Measurements from ENCODE around the gene UNC5B. TPM values are rescaled to one million over a fixed set of nuclear protein-coding genes. Genes with fewer than 3 reads are reported as not detected.

The UNC5B gene
- total RNA-seq, 1 experiment from 2014 or later: 80.5 TPM

DNA sequence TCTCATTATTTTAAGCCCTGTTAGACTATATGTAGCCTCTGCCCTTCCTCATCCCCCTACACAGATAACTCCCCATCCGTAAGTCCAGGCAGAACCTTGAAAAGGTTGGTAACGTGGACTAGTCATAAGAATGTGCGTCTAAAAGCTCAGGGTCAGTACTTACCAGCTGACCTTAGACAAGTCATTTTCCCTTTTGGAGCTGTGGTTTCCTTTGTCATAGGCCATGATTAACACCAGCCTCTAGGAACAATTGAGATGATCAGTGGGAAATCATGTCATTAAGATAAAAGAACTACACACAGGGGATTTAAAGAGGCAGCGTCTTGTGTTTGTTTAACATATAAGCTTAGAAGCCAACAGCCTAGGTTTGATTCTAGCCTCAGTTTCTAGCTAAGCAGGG is 6.9 kb upstream of the UNC5B start:
- Mint-ChIP-seq H3K36me3 (ENCODE audit: insufficient read depth, unreplicated experiment) (no peaks in the 10 kb centered on the region), H3K27ac (ENCODE audit: low read depth, unreplicated experiment) (no peak overlapping the region), H3K9me3 (ENCODE audit: unreplicated experiment) (no peaks in the 10 kb centered on the region), H3K4me3 (ENCODE audit: unreplicated experiment) (no peak overlapping the region), H3K27me3 (ENCODE audit: insufficient read depth, unreplicated experiment) (peaks cover 11% of the 10 kb centered on the region), H3K4me1 (ENCODE audit: insufficient read depth, unreplicated experiment) (peaks cover 4% of the 10 kb centered on the region)
- CTCF ChIA-PET: interaction anchor here (0.7 to 5.4 kb wide), 9 partner anchors 55 to 325 kb away, joined by 3 to 38 read pairs (median 3); no protein-coding TSS in a partner anchor
- POLR2A ChIA-PET: interaction anchor here (0.5 to 0.6 kb wide), 2 partner anchors 185 to 189 kb away, joined by 3 read pairs; no protein-coding TSS in a partner anchor
- intact Hi-C loops (cut with micrococcal nuclease): no loop called here
- no TSS peak for BruUV-seq (replicated peaks)
- TF ChIP-seq, protein P1, sequence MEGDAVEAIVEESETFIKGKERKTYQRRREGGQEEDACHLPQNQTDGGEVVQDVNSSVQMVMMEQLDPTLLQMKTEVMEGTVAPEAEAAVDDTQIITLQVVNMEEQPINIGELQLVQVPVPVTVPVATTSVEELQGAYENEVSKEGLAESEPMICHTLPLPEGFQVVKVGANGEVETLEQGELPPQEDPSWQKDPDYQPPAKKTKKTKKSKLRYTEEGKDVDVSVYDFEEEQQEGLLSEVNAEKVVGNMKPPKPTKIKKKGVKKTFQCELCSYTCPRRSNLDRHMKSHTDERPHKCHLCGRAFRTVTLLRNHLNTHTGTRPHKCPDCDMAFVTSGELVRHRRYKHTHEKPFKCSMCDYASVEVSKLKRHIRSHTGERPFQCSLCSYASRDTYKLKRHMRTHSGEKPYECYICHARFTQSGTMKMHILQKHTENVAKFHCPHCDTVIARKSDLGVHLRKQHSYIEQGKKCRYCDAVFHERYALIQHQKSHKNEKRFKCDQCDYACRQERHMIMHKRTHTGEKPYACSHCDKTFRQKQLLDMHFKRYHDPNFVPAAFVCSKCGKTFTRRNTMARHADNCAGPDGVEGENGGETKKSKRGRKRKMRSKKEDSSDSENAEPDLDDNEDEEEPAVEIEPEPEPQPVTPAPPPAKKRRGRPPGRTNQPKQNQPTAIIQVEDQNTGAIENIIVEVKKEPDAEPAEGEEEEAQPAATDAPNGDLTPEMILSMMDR (IDR thresholded peaks at IDR 0.05; ENCODE audit: unreplicated experiment): no peak
- DNase-seq (ENCODE audit: unreplicated experiment): no peak

DNA sequence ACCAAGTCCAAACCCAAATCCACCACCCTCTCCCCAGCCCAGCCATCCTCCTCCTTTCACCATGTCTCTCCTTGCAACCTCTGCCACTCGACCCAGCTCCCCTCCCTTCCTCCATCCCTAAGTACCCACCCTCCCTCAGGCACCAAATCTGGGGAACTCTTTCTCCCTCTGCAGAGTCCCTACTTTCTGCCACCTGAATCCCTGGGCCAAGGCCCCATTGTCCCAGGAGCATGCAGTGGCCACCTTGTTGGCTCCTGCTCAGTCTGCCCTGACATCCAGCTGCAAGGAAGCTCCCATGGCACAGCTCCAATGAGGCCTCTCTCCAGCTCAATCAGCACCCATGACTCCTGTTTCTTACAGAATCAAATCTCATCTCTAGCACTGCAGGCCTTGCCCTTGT is 5.5 kb upstream of the UNC5B start:
- no peak for DNase-seq (ENCODE audit: unreplicated experiment)
- Mint-ChIP-seq H3K4me3 (ENCODE audit: unreplicated experiment) (no peak overlapping the region), H3K36me3 (ENCODE audit: insufficient read depth, unreplicated experiment) (no peaks in the 10 kb centered on the region), H3K27ac (ENCODE audit: low read depth, unreplicated experiment) (no peak overlapping the region), H3K27me3 (ENCODE audit: insufficient read depth, unreplicated experiment) (peaks cover 24% of the 10 kb centered on the region), H3K4me1 (ENCODE audit: insufficient read depth, unreplicated experiment) (peaks cover 4% of the 10 kb centered on the region), H3K9me3 (ENCODE audit: unreplicated experiment) (no peaks in the 10 kb centered on the region)
- intact Hi-C loops (cut with micrococcal nuclease): no loop called here
- ChIA-PET POLR2A (interaction anchor here (0.7 kb wide), 1 partner anchor 282 kb away, joined by 3 read pairs; no protein-coding TSS in a partner anchor), CTCF (interaction anchor here (0.6 to 5.4 kb wide), 6 partner anchors 12 to 304 kb away, joined by 3 to 38 read pairs (median 4); no protein-coding TSS in a partner anchor)
- TF ChIP-seq, protein P1 (IDR thresholded peaks at IDR 0.05; ENCODE audit: unreplicated experiment): no peak
- no TSS peak for BruUV-seq (replicated peaks)

DNA sequence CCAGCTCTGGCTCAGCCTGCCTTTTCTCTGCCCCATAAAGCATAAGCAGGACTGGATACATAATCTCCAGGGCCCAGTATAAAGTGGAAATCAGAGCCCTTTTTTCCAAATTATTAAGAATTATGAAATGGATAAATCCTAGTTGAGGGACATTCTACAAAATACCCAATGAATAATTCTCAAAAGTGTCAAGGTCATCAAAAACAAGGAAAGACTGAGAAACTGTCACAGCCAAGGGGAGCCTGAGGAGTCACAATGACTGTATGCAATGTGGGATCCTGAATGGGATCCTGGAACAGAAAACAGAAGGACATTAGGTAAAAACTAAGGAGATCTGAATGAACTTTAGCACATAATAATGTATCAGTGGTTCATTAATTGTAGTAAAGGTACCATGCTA is 4.8 kb upstream of the UNC5B start:
- Mint-ChIP-seq H3K9me3 (ENCODE audit: unreplicated experiment) (no peaks in the 10 kb centered on the region), H3K4me3 (ENCODE audit: unreplicated experiment) (no peak overlapping the region), H3K36me3 (ENCODE audit: insufficient read depth, unreplicated experiment) (no peaks in the 10 kb centered on the region), H3K4me1 (ENCODE audit: insufficient read depth, unreplicated experiment) (peaks cover 4% of the 10 kb centered on the region), H3K27me3 (ENCODE audit: insufficient read depth, unreplicated experiment) (peaks cover 26% of the 10 kb centered on the region), H3K27ac (ENCODE audit: low read depth, unreplicated experiment) (no peak overlapping the region)
- no peak for DNase-seq (ENCODE audit: unreplicated experiment)
- TF ChIP-seq, protein P1 (IDR thresholded peaks at IDR 0.05; ENCODE audit: unreplicated experiment): no peak
- BruUV-seq (replicated peaks): no TSS peak
- intact Hi-C loops (cut with micrococcal nuclease): no loop called here
- ChIA-PET CTCF (interaction anchor here (1.0 to 5.4 kb wide), 3 partner anchors 77 to 304 kb away, joined by 3 to 38 read pairs (median 5); no protein-coding TSS in a partner anchor), POLR2A (no interaction called here)

DNA sequence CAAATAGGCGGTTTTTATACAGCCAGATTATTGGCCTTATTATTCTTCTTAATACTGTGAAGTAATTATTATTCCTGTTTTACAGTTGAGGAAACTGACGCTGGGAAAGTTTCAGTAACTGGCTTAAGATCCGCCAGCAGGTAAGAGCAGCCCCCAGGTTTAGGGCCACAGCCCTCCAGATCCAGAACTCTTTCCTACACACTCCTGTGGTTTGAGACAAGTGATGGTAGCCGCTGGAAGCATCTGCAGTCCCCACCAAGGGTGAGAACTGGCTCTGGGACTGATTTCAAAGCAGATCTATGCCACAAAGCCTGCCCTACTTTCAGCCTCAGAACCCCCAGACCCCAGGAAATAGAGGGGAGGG is 3.0 kb upstream of the UNC5B start:
- Mint-ChIP-seq H3K4me3 (ENCODE audit: unreplicated experiment) (no peak overlapping the region), H3K27me3 (ENCODE audit: insufficient read depth, unreplicated experiment) (peaks cover 26% of the 10 kb centered on the region), H3K9me3 (ENCODE audit: unreplicated experiment) (no peaks in the 10 kb centered on the region), H3K27ac (ENCODE audit: low read depth, unreplicated experiment) (no peak overlapping the region), H3K4me1 (ENCODE audit: insufficient read depth, unreplicated experiment) (peaks cover 7% of the 10 kb centered on the region), H3K36me3 (ENCODE audit: insufficient read depth, unreplicated experiment) (no peaks in the 10 kb centered on the region)
- BruUV-seq (replicated peaks): no TSS peak
- ChIA-PET CTCF (interaction anchor here (0.5 to 4.5 kb wide), 12 partner anchors 18 to 1886 kb away, joined by 3 to 44 read pairs (median 4); no protein-coding TSS in a partner anchor), POLR2A (interaction anchor here (1.0 kb wide), 1 partner anchor 51 kb away, joined by 3 read pairs; no protein-coding TSS in a partner anchor)
- intact Hi-C loops (cut with micrococcal nuclease): loop anchor here (1.0 kb wide), 3 partner anchors 76 to 306 kb away; no protein-coding TSS in a partner anchor
- DNase-seq (ENCODE audit: unreplicated experiment): no peak
- TF ChIP-seq, protein P1 (IDR thresholded peaks at IDR 0.05; ENCODE audit: unreplicated experiment): no peak

All from MCF 10A (cell line).